GM18511 (cell line): ENCODE measurements around the gene SLC1A7.

Source experiments
- ATAC-seq: cut with Tn5 transposase; IDR thresholded peaks from one replicate; pipeline ENCODE4 v1.9.1; 2021; ENCODE audit warnings: mild to moderate bottlenecking, moderate library complexity; ENCODE audit not compliant: unreplicated experiment

Gene SLC1A7

DNA sequence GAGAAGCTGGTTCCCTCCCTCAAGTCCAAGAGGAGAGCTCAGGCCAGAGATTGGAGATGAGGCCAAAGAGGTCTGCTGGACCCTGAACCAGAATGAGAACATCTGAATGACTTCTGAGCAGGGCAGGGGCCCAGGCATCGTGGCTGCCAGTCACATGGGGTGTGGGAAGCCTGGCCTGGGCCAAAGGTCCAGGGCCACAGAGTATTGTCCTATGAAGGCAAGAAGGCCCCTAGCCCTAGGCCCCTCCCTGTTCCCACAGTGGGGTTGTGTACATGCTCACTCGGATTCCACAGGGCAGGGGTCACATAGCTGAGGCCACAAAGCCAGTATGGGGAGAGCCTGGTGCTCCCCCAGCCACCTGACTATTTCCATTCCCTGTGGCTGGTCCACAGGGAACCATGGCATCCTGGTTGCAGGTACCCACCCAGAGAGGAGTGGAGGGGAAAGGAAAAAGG lies 18.5 kb upstream of the SLC1A7 start:
- ATAC-seq = no peak

DNA sequence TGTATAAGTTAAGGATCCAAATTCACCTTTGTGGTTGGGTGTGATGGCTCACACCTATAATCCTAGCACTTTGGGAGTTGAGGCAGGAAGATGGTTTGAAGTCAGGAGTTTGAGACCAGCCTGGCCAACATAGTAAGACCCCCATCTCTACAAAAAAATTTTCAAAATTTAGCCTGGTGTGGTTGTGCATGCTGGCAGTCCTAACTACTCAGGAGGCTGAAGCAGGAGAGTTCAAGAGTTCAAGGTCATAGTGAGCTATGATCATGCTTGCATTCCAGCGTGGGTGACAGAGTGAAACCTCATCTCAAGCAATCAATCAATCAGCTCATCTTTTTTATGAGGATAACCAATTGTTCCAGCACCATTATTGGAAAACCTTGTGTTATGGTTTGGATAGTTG lies 16.5 kb upstream of the SLC1A7 start:
- no peak for ATAC-seq

DNA sequence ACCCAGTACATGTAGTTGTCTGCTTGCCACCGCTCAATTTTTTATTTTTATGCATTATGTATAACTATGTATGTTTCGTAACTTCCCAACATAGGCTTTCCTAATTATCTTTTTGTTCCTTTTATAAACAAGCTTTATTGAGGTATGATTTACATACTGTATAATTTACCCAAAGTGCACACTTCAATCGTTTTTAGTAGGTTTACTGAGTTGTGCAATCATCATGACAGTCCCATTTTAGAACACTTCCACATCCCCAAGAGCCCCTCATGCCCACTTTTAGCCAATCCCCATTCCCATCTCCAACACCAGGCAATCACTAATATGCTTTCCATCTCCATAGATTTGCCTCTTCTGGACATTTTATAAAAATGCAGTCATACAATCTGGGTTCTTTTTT lies 14.3 kb upstream of the SLC1A7 start:
- ATAC-seq = no peak

DNA sequence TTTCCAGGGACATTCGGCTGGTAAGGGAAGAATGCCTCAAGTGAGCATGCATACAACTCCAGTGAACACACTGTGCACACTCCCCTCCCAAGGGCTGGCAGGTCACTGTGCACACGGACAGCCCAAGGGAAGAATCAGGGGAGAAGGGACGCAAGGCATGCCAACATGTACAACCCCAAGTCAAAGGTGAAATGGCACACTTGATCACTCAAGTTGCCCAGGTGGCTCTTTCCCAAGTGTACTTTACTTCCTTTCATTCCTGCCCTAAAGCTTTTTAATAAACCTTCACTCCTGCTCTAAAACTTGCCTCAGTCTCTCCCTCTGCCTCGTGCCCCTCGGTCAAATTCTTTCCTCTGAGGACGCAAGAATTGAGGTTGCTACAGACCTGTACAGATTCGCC lies 13.5 kb upstream of the SLC1A7 start:
- no peak for ATAC-seq

DNA sequence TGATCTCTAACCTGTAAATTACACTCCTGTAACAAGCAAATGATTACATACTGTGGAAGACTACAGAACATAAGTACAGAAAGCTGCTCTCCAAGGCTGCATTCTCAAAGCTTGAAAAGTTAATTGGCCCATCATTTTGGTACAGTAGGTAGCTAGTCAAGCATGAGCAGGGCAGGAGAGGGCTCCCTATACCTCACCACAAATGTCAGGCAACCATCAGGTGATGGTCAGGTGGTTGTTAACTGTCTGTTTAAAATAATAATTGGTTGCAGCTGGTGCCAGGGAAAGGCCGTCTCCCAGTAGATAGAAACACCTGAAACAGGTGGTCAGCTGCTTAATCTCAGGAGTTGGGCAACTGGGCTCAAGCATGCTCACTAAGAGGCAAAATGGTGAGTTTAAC lies 13.1 kb upstream of the SLC1A7 start:
- ATAC-seq = no peak

DNA sequence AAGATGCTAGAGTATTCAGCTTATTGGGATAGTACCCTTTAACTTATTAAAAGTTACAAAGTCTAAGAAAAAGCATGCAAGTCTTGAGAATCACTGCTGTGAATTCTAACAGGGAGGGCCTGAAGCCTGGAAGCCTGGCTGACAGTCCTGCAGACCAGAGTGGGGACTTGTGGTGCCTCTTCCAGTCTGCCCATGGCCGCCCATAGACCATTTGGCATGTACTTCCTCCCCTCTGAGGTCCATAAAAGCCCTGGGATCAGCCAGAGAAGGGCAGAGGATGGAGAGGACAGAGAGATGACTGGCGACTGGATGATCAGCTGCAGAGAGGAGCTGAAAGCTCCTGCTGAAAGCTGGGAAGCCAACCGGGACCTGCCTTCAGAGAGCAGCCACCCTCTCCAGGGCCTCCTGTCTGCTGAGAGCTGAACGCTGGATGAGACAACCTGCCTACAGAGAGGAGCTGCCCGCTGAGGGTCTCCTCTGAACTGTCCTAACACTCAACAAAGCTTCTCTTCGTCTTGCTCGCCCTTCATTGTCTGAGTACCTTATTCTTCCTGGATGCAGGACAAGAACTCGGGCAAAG lies 12.5 kb upstream of the SLC1A7 start:
- ATAC-seq = no peak

DNA sequence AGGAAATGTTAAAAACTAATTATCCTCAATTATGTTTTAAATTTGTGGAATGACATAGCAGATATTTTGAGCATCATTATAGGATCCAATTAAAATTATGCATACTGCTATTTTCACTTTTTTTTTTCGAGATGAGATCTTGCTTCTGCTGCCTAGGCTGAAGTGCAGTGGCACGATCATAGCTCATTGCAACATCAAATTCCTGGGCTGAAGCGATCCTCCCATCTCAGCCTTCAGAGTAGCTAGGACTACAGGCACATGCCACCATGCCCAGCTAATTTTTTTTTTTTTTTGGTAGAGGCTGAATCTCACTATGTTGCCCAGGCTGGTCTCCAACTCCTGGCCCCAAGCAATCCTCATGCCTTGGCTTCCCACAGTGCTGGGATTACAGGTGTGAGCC lies 11.3 kb upstream of the SLC1A7 start:
- ATAC-seq = no peak

DNA sequence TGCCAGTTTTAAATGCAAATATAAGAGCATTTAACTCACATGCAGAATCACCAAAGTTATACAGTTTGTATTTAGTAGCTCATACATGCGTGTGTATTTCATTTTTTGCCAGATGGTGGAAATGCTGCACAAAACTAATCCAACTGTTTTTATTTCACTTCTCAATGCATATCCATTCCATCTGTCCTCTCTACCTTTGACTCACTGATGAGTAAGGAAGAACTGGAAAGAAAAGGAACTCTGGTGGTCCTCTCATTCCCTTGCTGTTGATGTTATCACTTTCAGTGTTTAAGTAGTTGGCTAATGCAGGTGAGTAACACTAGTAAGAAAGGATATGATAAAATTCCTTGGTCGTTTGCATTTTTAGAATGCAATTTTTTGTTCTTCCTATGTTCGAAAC lies 5.7 kb upstream of the SLC1A7 start:
- ATAC-seq = no peak

DNA sequence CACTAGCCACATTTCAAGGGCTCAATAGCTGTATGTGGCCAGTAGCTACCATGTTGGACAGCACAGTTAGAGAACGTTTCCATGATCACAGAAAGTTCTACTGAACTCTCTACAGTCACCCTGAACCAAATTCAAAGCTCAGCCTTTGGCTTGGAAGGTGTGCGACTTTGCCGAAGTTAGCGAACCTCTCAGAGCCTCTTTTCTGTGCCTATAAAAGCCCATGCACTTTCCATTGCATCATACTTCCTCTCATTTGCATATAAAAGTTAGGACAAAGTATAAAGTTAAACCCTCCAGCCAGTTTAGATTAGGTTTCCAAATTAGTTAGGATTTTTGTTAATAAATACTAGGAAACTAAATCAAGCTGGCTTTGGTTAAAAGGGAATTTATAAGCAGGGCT lies 4.7 kb upstream of the SLC1A7 start:
- no peak for ATAC-seq

DNA sequence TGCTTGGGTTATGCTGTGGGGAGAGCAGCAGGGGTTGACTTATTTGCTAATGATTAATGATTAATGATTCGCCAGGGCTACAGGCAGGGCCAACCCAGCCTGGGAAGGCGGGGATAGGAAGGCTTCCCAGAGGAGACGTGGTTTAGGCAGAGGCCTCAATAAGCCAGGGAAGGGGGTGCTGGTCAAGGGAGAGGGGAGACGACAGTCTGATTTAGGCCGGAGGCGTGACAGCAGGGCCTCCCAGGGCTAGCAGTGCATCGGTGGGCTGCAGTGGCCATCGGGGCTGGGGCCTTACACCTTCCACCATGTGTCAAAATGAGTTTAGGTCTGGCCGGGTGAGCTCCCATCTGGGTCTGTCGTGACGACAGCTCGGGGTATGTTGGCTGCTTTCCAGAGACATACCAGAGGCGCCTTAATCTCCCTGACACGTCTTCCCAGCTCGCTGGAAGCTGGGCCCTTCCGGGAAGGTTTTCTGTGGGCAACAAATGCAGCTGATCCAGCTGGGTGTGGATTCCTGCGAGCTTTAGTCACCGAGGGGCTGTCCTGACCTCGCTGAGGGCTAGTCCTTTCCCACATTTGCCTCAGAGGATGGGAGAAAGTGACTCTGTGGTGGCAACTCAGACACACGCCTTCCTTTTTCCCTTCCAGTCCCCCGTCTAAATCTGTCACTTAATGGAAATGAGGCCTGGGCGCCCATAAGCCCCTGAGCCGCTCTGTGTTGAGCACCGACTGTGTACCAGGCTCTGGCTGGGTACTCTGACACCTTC lies 3.7 kb upstream of the SLC1A7 start:
- ATAC-seq = no peak

DNA sequence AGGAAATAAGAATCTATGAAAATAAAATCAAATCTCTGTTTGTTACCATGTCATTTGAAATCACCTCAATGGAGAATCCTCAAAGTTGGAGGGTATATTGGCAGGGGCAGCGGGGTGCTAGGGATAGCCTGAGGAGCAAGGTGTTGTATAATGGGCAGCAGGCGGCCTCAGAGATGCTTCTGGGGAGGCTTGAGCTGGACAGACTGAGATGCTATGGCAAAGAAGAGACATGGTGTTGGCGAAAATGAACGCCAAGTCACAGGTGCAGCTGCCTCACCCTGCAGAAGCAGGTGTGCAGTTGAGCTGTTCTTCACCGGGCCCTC lies 3.1 kb upstream of the SLC1A7 start:
- no peak for ATAC-seq

DNA sequence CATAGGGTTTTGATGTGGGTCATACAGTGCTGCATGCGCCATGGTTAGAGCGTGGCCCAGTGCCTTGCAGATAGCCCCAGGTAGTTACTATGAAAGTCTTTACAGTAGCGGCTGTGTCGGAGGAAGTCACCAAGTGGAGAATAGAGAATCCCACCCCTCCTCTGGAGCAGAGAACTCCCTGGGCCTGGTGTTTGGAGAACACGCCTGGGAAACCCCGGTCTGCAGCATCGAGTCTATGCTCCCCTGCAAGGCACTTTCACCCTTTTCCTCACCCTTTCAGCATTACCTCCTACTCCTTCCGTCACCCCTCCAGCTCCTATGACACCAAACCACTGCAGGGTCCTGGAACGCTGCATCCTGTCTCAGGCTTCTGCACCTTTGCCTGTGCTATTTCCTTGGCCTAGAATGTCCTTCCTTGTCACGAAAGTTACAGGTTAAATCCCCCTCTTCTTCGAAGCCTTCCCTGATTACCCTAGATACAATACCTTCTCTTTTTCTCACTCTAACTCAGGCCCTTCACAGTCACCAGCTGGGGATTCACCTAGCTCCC lies 2.7 kb upstream of the SLC1A7 start:
- no peak for ATAC-seq

DNA sequence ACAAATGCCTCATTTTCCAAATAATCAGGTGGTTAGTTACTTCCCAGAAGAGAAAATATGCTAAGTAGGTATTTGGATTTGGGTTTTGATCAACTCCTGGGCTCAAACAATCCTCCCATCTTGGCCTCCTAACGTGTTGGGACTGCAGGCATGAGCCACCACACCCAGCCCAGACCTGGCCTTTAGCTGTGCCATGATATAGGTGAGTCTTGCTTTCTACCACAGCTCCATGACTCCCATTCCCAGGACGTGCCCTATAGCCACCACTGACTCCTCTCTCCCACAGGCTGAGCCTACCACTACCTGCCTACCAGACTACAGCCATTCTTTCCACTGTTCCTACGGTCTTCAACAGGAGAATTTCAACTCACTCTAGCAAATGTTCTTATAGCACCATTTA lies 1.8 kb upstream of the SLC1A7 start:
- no peak for ATAC-seq

DNA sequence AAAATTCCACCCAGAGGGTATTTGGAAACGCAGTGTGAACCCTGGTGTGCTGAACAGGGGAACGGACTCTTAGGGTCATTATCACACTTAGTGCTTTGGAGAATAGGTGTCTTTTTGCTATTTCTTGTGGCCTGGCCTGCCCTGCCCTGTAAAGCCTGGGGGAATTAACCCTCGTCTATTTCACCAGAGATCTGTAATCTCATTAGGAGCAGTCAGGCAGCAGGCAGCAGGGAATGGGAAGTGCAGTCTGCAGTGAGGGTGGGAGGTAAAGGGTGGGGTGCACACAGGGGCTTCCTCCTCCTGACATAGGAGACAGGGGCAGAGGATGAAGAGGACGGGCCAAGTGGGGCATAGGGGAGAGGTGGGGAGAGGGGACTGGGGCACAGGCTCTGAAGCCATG lies 1.1 kb upstream of the SLC1A7 start:
- no peak for ATAC-seq

DNA sequence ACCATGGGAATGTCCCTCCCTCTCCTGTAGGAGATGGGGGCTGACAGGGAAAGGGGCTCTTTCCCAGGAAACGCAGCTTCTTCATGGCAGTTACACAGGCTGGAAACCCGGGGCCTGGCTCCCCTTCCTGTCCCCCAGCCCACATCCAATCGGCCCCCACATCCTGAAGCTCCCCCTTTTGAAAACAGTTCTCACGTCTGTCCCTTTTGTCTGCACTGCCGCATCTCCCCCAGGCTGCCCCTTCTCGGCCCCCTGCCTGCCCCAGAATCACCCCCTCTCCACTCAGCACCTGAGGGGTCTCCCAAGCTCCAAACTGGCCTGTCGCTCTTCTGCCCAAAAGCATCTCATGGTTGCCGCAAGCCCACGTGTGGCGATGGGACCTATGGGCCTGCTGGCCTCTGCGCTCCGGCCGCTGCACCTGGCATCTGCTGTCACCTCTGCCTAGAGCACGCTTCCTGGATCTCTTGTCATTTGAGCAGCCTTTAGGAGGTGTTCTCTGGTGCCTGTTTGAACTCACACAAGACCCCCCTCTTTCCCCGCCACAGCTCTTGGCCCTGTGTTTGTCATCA lies 867 bp downstream of the SLC1A7 start:
- ATAC-seq = no peak

DNA sequence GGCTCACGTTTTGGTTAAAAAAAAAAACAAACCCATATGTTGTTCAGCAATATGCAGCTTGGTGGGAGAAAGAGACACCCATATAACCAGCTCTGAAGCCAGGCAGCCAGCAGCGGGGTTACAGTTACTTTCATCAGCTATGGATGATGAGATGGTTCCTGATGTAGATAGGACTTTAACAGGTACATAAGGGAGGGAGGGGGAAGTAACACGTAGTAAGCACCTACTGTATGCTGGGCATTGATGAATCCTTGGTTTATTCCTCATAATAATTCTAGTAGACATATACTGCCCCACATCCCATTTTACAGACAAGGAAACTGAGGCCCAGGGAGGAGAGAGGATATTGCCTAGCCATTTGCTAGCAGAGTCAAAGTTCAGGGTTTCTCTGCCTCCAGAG lies 2.0 kb downstream of the SLC1A7 start:
- no peak for ATAC-seq

DNA sequence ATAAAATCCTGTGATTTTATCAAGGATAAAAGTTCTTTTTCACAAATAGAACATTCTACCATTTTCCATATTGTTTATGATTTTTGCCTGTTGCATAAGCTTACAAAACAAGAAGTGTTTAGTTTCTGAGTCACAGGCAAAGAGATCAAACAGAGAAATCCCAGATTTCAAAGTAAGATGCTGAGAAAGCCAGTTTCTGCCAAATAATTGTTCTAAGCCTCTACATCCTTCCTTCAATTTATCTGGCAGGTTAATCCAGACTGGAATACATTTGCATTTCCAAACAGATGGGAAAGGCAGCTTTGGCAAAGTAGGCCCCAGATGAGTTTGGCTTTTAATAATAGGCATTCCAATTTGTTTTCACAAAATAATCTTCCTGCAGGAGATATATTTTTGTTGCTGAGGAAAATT lies 2.5 kb downstream of the SLC1A7 start:
- no peak for ATAC-seq

DNA sequence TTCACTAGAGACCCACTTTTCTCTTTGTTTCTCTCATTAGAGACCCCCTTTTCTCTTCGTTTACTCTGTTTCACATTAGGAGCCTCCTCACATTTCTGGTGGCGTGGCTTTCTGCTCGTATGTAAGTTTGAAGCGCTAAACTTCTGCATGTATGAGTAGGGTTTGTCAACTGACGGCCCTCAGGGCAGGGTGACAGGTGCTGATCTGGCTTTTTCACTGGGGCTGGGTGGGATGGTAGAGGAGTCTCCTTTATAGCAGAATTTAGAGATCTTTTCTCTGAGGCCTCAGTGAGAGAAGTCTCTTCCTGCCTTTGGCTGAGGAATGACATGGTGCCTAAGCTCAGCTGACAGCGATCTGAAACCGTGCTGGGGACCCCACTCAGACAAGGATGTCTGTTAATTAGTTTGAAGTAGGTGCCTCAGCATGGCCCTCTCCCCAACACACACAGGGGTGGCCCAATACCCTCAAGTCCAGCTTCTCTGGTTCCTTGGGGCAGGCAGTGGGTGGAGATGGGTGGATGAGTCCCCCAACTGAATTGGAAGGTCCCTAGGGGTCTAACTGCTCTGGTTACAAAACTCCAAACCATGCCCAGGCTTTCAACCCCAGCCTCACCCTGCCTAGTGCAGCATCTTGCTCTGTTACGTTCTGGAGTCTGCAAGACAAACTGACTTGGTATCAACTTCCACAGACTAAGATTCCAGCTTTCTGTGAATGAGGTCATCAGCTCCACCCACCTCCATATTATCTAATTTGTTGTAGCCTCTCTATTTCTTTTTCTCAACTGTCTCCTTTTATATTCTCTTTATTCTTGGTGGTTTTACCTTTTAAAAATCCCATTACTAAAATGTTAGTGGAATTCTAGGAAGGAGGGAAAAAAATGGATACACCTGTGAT lies 3.2 kb downstream of the SLC1A7 start:
- ATAC-seq = no peak

DNA sequence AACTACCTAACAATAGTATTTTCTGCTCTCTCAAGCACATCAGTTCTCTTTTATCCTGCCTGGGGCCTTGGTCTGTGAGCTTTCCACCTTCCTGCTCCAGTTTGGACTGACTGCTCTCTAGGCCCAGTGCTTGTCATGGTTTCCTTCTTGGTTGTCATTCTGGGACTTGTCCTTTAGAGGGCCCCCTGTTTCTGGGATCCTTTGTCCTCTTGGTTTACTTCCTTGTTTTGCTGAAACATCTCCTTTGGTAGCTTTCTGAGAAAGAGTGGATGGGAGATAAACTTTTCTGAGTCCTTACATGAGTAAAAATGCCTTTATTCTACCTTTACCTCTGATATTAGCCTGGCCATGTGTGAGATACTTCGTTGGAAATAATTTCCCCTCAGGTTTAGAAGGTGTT lies 4.7 kb downstream of the SLC1A7 start:
- ATAC-seq = no peak

DNA sequence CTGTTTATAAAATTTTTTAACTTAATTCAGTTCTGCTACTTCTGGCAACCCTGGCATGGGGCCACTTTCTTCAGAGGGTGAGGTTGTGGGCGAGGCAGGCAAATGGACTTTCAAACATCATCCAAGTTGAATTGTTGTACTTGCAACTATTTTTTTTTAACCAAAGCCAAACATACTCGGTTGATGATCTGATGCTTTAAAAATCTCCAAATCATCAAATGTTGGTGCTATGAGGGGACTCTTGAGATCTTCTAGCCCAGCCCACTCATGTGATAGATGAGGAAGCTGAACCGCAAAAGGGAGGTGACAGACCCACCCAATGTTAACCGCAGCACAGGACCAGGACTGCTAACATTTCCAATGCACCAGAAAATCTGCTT lies 6.7 kb downstream of the SLC1A7 start:
- no peak for ATAC-seq

DNA sequence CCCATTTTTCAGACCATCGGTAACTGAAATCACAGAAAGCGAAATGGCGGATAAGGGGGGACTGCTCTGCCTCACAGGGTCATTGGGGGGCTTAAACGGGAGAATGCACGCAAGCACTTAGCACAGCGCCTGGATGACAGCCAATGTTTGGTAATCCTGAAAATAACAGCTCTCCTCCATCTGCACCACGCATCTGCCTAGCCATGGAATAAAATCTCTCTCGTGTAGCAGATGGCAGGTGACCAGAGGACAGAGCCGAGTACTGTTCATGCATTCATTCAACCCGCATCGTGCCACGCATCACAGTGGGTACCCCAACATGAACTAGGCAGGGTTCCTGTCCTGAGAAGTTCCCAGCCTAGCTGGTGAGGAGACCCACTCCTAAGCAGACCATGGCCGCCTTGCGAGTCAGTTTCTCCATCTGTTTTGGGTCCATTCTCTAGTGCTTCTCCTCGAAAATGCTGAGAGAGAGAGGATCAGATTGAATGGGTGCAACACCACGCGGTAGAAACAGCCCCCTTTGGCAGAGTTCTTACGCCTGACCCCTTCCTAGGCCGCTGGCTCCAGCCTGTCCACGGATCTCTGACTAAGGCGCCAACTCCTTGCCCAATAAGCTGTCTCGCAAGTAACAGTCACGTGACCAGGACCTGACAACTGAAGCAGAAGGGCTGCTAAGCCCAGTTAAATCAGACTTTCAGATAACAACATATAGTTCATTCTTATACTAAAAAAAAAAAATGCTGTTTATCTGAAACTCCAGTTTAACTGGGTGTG lies 7.3 kb downstream of the SLC1A7 start:
- no peak for ATAC-seq
